Stimulated activated CD4-positive, alpha-beta T cell treated with anti-CD3 and anti-CD28 coated beads, Interleukin-15, amount 100 ng/mL, for 1 hour (primary cell): ENCODE results near the gene ATIC.
"Not testable (repeated sequence)": the region's sequence is repeated elsewhere in the genome, so short reads cannot be mapped to it uniquely, and the experiment has no call there.

ENCODE experiments used
- DNase-seq, 2 donors: peaks; one replicate each; pipeline ENCODE4 v3.0.0-alpha.2; 2020; ENCODE audit warnings: low read depth in 1 of 2, low spot score in 1 of 2

Gene ATIC

DNA sequence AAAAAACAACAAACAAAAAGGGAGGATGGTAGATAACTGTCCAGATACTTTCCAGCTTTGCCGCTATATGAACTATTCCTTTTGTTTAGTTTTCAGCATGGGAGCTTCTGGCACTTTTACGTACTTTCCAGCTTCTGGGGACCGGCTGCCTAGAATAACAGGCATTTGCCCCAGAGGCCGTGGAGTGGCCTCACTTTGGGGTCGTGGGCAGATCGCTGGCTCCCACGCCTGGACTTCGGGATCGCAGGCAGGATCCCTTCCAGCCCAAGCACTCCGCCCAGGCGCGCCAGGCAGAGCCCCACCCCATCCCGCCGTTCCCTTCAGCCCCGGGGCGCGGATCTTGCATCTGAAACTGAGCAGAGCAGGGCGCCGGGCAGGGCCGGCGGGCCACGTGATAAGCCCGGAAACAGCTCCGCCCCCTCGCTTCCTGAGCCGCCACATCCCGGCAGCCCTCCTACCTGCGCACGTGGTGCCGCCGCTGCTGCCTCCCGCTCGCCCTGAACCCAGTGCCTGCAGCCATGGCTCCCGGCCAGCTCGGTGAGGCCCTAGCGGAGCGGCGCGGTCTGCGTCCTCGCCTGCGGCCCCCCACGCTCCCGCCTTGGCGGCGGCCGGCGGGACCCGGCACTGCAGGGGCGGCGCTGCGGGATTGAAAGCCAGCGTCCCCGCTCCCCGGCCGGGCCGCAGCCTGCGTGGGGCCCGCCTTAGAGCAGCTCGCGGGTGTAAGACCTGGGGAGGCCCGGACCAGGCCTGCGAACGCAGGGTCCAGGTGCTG is at the start of gene ATIC:
Gene ATIC (plus strand): TSS at position 435 of the 772 bp plus-strand sequence. CDS start 84 bp downstream, at position 519.
- DNase-seq = peak; percentile 72 to 82

DNA sequence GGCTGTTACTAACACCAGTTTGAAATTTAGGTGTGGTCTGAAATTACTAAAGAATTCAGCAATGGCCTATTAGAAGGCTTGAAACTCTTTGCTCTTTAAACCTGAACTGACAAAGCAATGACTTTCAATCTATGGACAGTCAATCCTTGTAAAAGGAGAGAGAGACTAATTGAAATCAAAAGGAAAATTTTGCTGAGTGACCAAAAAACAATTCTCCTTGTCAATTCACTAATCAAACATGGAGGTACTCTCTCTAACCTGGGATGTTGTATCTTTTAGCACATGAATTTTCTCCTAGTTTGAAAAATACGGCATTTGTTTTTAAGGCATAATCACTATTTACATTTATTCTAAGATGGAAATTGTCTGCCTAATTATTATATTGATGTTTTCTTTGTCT is 49.6 kb upstream of the ATIC start:
- DNase-seq = no peak

GRCh38 chr2:215262741-215263362 is 49.0 kb upstream of the ATIC start:
- no peak for DNase-seq

- DNase-seq = no peak
Measured at GRCh38 chr2:215264374-215264773, 47.5 kb upstream of the ATIC start.

GRCh38 chr2:215269397-215270117 is 42.3 kb upstream of the ATIC start:
- peak in 1 of 2 donors; percentile 5 for DNase-seq

DNA sequence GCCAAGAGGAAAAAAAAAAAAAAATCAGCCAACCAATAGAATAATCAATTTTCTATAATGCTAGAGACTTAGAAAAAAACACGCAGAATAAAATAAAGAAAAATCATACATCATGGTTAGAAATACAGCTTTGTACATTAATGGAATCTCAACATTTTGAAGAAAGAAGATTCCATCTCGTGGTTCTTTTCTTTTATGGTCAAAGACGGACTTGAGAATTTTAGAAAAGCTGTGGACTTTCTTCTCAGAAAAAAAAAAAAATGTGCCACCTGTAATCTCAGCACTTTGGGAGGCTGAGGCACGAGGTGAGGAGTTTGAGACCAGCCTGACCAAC is 41.8 kb upstream of the ATIC start:
- no peak for DNase-seq

- DNase-seq = no peak
Measured at GRCh38 chr2:215271446-215271845, 40.4 kb upstream of the ATIC start.

- DNase-seq = no peak
Measured at GRCh38 chr2:215272918-215273317, 38.9 kb upstream of the ATIC start.

DNA sequence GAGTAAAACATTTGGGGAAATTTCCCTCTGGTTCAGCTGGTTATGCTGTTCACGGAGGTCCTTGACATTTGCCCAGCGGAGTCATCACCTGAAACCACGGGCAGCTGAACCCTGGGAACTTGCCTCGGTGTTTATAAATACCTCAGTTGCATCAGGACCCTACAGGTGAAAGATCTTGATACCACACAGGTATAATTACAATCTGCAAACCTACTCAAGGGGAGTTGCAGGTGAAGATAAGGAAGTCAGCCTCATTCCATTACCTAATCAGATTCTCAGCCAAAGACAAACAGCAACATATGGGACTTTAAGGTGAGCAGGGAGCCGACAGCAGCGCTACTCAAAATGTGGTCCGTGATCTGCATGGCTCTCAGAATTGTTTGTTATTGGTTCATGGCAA is 37.0 kb upstream of the ATIC start:
- no peak for DNase-seq

- no peak for DNase-seq
Measured at GRCh38 chr2:215275824-215276223, 36.0 kb upstream of the ATIC start.

GRCh38 chr2:215277944-215278343 is 33.9 kb upstream of the ATIC start:
- no peak for DNase-seq

DNA sequence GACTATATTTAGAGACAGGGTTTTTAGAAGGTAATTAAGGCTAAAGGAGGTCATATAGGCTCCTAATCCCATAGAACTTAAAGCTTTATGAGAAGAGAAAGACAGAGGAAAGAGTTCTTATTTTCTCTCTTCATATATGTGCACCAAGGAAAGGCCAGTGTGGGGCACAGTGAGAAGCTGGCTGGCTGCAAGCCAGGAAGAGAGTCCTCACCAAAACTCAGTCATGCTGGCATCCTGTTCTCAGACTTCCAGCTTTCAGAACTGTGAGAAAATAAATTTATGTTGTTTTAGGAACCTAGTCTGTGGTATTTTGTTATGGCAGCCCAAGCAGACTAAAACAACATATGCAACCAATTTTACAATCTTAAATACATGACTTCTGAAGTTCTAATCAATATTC is 31.5 kb upstream of the ATIC start:
- DNase-seq = no peak

GRCh38 chr2:215283221-215283620 is 28.6 kb upstream of the ATIC start:
- no peak for DNase-seq

DNA sequence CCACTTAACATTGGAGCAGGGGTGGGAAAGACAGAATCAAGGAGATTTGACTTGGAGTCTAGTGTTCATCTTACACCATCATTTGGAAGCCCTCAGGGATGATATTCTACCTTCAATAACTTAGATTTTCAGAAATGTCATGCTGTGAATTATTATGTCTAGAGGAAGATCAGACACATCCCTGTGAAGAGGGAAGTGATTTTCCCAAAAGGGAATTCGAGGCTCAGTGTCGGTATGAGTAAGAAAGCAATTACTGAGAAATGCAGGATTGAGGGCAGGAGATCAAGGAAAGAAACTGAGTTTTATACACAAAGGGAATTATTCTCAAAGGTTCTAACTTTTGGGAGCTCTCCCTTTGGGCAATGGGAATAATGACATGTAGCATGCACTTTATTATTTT is 25.6 kb upstream of the ATIC start:
- DNase-seq = no peak

DNA sequence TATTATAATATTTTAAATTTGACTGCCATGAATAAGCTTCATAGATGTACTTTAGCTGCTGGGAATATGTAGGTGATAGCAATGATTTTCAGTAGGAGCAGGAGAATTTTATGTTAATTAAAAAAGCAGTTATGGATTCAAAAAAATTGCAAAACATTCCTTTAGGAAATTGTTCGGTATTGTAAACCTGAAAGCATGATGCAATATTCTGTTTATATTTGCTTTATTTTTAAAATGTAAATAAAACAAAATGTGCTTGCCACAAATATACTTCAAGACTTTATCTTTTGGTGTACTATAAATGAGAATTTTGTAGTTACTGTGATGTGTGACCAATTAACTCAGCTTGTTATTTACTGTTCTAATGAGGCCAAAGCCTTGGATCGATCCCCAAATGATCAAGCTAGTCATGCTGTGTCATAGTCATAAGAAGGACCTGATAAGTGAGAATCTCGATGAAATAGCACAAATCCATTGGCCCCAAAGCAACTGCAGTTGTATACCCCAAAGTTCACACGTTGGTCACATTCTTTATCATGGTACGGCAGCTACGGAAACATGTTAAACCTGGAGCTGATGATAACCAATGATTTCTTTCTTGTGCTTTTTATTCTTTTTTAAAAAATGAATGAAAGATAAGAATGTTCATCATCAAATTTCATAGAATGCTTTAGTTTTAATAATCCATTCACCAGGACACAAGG is 23.6 kb upstream of the ATIC start:
- DNase-seq = no peak

DNA sequence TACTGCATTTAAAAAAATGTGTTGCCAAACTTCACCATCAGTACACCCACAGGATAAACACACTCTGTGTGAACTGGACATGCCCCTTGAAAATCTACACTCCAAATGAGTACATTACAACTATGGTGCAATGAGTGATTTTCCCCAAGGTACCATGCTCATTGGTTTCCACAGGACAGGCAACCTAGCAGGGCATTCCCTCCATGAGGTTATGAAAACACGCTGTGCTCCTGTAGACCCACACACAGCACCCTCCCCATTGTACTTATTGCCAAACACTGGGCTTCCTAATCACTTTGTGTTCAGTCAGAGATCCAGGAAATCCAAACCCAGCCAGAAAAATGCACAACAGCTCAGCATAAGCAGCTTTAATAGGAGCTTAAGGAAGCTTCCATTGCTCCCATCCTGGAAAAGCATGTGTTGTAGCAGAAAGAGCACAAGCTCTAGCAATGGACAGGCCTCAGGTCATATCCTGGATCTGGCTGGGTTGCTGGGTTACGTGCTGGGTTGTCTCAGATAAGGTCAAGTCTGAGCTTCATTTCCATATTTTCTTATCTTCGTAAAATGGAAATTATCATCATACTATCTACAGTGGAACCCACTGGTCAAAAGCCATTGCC is 20.8 kb upstream of the ATIC start:
- DNase-seq = no peak

DNA sequence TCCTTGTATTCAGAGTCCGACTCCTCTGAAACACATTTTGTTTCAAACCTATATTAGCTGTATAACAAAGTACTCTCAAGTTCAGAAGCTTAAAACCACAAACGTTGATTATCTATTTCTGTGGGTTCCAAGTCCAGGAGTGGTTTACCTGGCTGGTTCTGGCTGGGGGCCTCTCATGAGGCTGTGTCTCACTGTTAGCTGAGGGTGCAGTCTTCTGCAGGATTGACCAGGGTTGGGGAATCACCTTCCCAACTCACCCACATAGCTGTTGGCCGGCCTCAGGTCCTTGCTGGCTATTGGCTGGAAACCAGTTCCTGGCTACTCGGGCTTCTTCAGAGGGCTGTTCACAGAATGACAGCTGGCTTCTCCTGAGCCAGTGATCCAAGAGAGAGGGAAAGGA is 18.0 kb upstream of the ATIC start:
- no peak for DNase-seq

GRCh38 chr2:215299337-215299859 is 12.5 kb upstream of the ATIC start:
- DNase-seq = no peak

- no peak for DNase-seq
Measured at GRCh38 chr2:215301994-215302393, 9.9 kb upstream of the ATIC start.

DNA sequence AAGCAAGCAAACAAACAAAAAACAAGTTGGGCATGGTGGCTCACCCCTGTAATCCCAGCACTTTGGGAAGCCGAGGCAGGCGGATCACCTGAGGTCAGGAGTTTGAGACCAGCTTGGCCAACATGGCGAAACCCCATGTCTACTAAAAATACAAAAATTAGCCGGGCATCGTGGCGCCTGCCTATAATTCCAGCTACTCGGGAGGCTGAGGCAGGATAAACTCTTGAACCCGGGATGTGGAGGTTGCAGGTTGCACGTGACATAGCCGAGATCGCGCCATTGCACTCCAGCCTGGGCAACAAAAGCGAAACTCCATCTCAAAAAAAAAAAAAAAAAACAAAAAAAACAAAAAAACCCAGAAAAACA is 617 bp upstream of the ATIC start:
- DNase-seq = not testable (repeated sequence)

DNA sequence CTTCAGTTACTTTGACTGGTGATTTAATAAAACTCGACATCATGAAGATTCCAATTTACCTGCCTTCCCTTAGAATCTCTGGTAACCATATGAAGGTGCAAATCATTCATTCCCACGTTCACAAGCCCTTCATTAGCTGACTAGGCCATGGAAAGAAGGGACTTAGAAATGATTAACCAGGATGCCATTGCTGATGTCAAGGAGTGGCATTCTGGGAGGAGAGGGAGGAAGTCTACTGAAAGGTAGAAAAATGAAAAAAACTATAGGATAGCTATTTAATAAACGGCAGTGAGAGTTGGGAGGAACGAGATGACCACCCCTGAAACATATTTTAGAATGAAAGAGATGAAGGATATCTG is 1.4 kb downstream of the ATIC start:
- no peak for DNase-seq
